Keratinocyte (primary cell): ENCODE results near the gene GRM1.

Experiments
- CTCF ChIP-seq, 3 experiments: IDR thresholded peaks in 1 of 3; conservative IDR thresholded peaks in 1 of 3; optimal IDR thresholded peaks in 1 of 3; 2 replicates in 2 of 3; 3 replicates in 1 of 3; pipeline versions ENCODE3 to v1.5.1; 2011; ENCODE audit warnings: low read length in 3 of 3, mild to moderate bottlenecking in 3 of 3, moderate library complexity in 2 of 3, control low read depth in 1 of 3, inconsistent platforms in 1 of 3; ENCODE audit not compliant: insufficient read depth in 2 of 3; ENCODE audit errors: extremely low read depth in 1 of 3
- EZH2 ChIP-seq: IDR thresholded peaks from one replicate; pipeline ENCODE4 v1.6.1; 2012; ENCODE audit warnings: inconsistent platforms, mild to moderate bottlenecking, low read length, moderate library complexity

DNA sequence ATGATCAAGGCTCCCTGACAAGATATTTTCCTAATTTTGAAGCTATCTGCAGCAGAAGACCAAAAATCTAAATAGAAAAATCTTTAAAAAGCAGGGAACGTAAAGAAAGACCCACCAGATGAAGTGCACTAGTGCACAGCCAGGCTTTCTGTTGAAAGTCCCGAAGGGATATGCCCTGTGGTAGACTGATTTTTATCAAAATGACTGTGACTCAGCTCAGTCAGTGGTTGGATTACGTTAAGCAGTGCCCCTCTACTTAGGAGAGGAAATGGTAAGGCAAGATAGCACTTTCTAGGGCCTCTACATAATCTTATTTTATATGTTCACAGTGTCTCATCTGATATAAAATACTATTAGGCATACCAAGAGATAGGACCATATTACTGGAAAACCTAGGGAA lies 391.4 kb downstream of the GRM1 start:
- TF ChIP-seq CTCF (optimal IDR thresholded peaks at IDR 0.05 in 1 of 3, IDR thresholded peaks at IDR 0.05 in 1 of 3, conservative IDR thresholded peaks at IDR 0.05 in 1 of 3; ENCODE audit: extremely low read depth in 1 of 3, insufficient read depth in 2 of 3, low read length in 3 of 3) (no peak), EZH2 (no peak)
